Testis (tissue), 3 donors: ENCODE measurements around the gene MAN1A1. TPM values are rescaled to one million over a fixed set of nuclear protein-coding genes. Genes with fewer than 3 reads are reported as not detected.

Experiments used
- DNase-seq: peaks from one replicate; pipeline ENCODE4 v3.0.0-alpha.2; 2019
- H3K27ac ChIP-seq, 2 donors: fragments of 200-600 bp; sonication (generic); one replicate each; pipeline ENCODE4 v1.5.1; 2019
- H3K27me3 ChIP-seq: fragments of 200-600 bp; sonication (generic); one replicate; pipeline ENCODE4 v1.5.1; 2019
- H3K36me3 ChIP-seq: fragments of 200-600 bp; sonication (generic); one replicate; pipeline ENCODE4 v1.5.1; 2017; ENCODE audit warnings: low read depth; ENCODE audit errors: missing control alignments
- H3K4me1 ChIP-seq: fragments of 200-600 bp; sonication (generic); one replicate; pipeline ENCODE4 v1.5.1; 2019
- H3K4me3 ChIP-seq, 2 donors: fragments of 200-600 bp; sonication (generic); one replicate each; pipeline ENCODE4 v1.5.1; 2017 to 2019
- H3K9me3 ChIP-seq: fragments of 200-600 bp; sonication (generic); one replicate; pipeline ENCODE4 v1.5.1; 2017
- POLR2A ChIP-seq: fragments of 450-650 bp; IDR thresholded peaks from one replicate; pipeline ENCODE4 v1.6.1; 2017; ENCODE audit warnings: antibody characterized with exemption, mild to moderate bottlenecking, moderate library complexity
- WGBS, 2 donors: methylation state at CpG; one replicate each; pipeline ENCODE4 v1.1.5; 2018; 5-methylcytosine and 5-hydroxymethylcytosine counted together
- intact Hi-C: fragments of 100-400 bp; cut with DNase I; formaldehyde crosslinking; loops from one replicate; pipeline ENCODE4 v1.15.1; 2023; ENCODE audit warnings: low total_unique reads
- polyA plus RNA-seq: library from polyadenylated mRNA; stranded (reverse); fragments of 350-450 nt; fragmentation: Illumina TruSeq; extraction: RNeasy Lipid Tissue Mini Kit (QIAGEN cat#74804); gene quantifications from one replicate; pipeline ENCODE4 v1.2.3, GENCODE V29; 2014; ENCODE audit warnings: low read depth, low replicate concordance; ENCODE audit not compliant: insufficient read depth
- total RNA-seq, 2 donors: library from RNA; depleted of rRNA; stranded (reverse); fragments of >200 nt; gene quantifications; one replicate each; pipeline ENCODE4 v1.2.3, GENCODE V29; 2016
- TF ChIP-seq, protein P1 (sequence below), 3 experiments: fragments of 450-650 bp in 2 of 3; fragments of 200-600 bp in 1 of 3; sonication (generic) in 1 of 3; IDR thresholded peaks; one replicate each; pipeline ENCODE4 v1.5.1; 2016 to 2019; ENCODE audit warnings: antibody characterized with exemption in 3 of 3, mild to moderate bottlenecking in 2 of 3, moderate library complexity in 1 of 3

The MAN1A1 gene
- total and polyA plus RNA-seq, 3 donors from 2014 or later: 12.8 to 21.1 (median 15.0) TPM

DNA sequence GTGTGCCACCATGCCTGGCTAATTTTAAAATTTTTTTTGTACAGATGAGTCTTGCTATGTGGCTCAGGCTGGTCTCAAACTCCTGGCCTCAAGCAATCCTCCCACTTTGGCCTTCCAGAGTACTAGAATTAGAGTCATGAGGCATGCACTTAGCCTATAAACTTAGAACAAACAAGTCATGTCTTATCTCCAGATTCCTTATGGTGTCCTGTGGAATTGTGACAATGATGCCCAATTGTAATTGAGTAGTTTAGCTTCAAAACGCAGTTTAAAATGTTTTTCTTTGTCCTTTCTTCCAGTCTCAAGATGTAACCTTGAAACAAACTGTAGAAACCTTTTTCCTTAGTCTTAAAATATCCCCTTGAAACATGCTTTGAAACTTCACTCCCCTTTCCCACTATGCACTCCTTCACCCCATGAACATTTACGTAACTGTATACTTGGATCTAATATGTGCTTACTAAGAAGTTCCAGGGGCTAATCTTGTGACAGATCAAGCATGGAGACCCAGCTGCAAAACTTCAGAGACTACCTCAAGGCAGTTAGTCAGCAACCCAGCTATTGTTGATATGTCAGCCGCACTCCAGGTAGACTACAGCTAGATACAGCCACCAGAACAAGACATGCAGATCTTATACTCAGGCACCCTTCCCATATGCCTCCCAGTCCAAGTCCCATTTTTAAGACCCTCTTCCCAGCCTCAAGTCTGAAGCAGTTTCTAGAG lies 46.2 kb downstream of the MAN1A1 start:
- Histone ChIP-seq H3K4me1 (no peaks in the 10 kb centered on the region), H3K27ac (no peak overlapping the region), H3K36me3 (no peaks in the 10 kb centered on the region), H3K27me3 (no peaks in the 10 kb centered on the region), H3K9me3 (no peaks in the 10 kb centered on the region), H3K4me3 (no peak overlapping the region)
- TF ChIP-seq, protein P1, sequence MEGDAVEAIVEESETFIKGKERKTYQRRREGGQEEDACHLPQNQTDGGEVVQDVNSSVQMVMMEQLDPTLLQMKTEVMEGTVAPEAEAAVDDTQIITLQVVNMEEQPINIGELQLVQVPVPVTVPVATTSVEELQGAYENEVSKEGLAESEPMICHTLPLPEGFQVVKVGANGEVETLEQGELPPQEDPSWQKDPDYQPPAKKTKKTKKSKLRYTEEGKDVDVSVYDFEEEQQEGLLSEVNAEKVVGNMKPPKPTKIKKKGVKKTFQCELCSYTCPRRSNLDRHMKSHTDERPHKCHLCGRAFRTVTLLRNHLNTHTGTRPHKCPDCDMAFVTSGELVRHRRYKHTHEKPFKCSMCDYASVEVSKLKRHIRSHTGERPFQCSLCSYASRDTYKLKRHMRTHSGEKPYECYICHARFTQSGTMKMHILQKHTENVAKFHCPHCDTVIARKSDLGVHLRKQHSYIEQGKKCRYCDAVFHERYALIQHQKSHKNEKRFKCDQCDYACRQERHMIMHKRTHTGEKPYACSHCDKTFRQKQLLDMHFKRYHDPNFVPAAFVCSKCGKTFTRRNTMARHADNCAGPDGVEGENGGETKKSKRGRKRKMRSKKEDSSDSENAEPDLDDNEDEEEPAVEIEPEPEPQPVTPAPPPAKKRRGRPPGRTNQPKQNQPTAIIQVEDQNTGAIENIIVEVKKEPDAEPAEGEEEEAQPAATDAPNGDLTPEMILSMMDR (IDR thresholded peaks at IDR 0.05): no peak
- no peak for TF ChIP-seq POLR2A
- no peak for DNase-seq
- intact Hi-C loops: no loop called here
- 71 to 84% methylated on average over 3 of the region's 3 CpGs for WGBS, 2 donors

DNA sequence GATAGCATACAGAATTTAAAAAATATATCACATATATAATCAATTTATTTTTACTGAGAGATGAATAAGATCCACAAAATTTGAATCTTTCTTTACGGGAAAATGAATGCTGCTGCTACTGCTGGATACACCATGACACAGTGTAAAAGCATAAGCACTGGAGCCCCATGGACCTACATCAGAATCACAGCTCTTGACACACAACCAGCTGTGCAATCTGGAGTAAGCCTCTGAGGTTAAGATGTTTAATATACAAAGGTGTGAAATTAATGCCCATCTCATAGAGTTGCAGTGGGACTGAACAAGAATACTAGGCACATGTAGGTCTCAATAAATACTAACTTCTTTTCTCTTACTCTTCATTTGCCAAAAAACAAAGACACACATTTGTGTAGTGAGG lies 48.1 kb downstream of the MAN1A1 start:
- Histone ChIP-seq H3K4me3 (no peak overlapping the region), H3K9me3 (no peaks in the 10 kb centered on the region), H3K27me3 (no peaks in the 10 kb centered on the region), H3K4me1 (no peaks in the 10 kb centered on the region), H3K36me3 (no peaks in the 10 kb centered on the region), H3K27ac (no peak overlapping the region)
- DNase-seq: no peak
- 98 to 100% methylated on average over 1 of the region's 1 CpG for WGBS, 2 donors
- intact Hi-C loops: no loop called here
- TF ChIP-seq, protein P1 (IDR thresholded peaks at IDR 0.05): no peak
- TF ChIP-seq POLR2A: no peak

DNA sequence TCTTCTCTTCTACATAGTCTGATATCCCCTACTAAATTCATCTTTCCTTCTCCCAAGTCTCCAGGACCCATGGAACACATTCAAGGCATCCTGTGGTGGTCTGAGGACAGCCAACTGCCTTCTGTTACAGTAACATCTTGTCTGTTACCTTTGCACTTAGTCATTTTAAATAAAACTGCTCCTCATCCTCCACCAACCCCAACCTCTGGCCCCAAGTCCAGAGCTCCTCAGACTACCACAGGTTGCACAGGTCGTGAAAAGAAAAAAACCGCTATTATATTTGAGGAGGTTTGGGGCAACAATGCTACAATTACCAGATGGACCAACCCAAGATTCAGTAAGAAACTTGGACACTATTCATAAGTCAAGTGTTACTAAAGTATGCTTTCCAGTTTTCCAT lies 49.9 kb downstream of the MAN1A1 start:
- Histone ChIP-seq H3K4me1 (no peaks in the 10 kb centered on the region), H3K4me3 (no peak overlapping the region), H3K27ac (no peak overlapping the region), H3K9me3 (no peaks in the 10 kb centered on the region), H3K27me3 (no peaks in the 10 kb centered on the region), H3K36me3 (no peaks in the 10 kb centered on the region)
- TF ChIP-seq, protein P1 (IDR thresholded peaks at IDR 0.05): no peak
- no peak for DNase-seq
- intact Hi-C loops: no loop called here
- WGBS, 2 donors: 94 to 100% methylated on average over 2 of the region's 2 CpGs

DNA sequence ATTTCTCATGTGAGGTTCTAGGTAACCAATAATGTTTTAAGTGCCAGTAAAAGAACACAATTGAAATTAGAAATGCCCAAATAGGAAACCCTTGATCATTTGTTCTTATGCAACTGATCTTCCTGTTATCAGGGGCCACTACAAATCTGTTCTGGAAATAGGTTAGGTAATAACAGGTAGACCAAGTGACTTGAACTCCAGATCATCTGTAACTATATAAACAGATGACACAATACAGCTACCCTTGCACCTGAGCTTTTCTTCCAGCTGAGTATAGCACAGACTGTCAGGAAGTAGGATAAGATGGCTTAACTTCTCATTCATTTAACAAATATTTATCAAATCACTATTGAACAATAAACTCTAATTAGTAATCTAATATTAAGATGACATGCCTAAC lies 52.5 kb downstream of the MAN1A1 start:
- DNase-seq: no peak
- Histone ChIP-seq H3K9me3 (no peaks in the 10 kb centered on the region), H3K4me3 (no peak overlapping the region), H3K27ac (no peak overlapping the region), H3K27me3 (no peaks in the 10 kb centered on the region), H3K4me1 (no peaks in the 10 kb centered on the region), H3K36me3 (no peaks in the 10 kb centered on the region)
- intact Hi-C loops: no loop called here
- no peak for TF ChIP-seq POLR2A
- TF ChIP-seq, protein P1 (IDR thresholded peaks at IDR 0.05): no peak
